ENCODE results near the gene MTMR3. TPM values are rescaled to one million over a fixed set of nuclear protein-coding genes. Genes with fewer than 3 reads are reported as not detected.

Gene MTMR3
- total RNA-seq, 1 donor from 2014 or later, result 41.0 TPM

DNA sequence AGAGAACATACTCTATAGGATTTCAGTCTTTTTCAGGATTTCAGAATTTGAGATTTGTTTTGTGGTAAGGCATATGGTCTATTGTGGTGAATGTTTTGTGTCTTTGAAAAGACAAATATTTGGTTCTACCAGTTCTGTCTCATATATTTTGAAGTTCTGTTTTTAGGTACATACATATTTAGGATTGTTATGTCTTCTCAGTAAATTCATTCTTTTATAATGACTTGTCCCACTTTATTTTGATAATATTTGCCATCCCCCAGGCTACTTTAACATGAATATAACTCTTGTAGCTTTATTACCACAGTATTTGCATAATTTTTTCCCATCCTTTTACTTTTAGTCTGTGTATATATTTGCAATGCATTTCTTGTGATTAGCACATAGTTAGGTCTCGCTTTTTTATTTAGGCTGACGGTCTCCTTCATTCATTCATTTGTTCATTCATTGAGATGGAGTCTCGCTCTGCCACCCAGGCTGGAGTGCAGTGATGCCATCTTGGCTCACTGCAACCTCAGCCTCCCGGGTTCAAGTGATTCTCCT is 32.1 kb downstream of the MTMR3 start:
- no peak overlapping the region for H2AFZ ChIP-seq (ENCODE audit: low read depth, low read length)
- H4K20me1 ChIP-seq (ENCODE audit: insufficient read depth, low read length), result peaks cover 28% of the 10 kb centered on the region
- no peaks in the 10 kb centered on the region for H3K36me3 ChIP-seq (ENCODE audit: insufficient read depth, low read length)
- Mint-ChIP-seq H3K4me3 (ENCODE audit: unreplicated experiment) (peak overlapping the region; percentile 30), H3K36me3 (ENCODE audit: low read depth, unreplicated experiment) (no peaks in the 10 kb centered on the region), H3K27ac (ENCODE audit: unreplicated experiment) (peak overlapping the region; percentile 96), H3K27me3 (ENCODE audit: low read depth, unreplicated experiment) (no peaks in the 10 kb centered on the region), H3K4me1 (ENCODE audit: low read depth, unreplicated experiment) (peaks cover 46% of the 10 kb centered on the region), H3K9me3 (ENCODE audit: unreplicated experiment) (no peaks in the 10 kb centered on the region)
- peak overlapping the region; percentile 89 for H3K27ac ChIP-seq (ENCODE audit: low read depth, low read length)
- FAIRE-seq, result no peak
- H3K4me2 ChIP-seq (ENCODE audit: low read length), result peak overlapping the region; percentile 76
- H3K4me1 ChIP-seq (ENCODE audit: insufficient read depth, low read length), result peaks cover 29% of the 10 kb centered on the region
- no peak overlapping the region for H3K4me3 ChIP-seq (ENCODE audit: insufficient read depth, low read depth, low read length)
- peak overlapping the region; percentile 64 for H3K9ac ChIP-seq (ENCODE audit: low read length)
- TF ChIP-seq, protein P1, sequence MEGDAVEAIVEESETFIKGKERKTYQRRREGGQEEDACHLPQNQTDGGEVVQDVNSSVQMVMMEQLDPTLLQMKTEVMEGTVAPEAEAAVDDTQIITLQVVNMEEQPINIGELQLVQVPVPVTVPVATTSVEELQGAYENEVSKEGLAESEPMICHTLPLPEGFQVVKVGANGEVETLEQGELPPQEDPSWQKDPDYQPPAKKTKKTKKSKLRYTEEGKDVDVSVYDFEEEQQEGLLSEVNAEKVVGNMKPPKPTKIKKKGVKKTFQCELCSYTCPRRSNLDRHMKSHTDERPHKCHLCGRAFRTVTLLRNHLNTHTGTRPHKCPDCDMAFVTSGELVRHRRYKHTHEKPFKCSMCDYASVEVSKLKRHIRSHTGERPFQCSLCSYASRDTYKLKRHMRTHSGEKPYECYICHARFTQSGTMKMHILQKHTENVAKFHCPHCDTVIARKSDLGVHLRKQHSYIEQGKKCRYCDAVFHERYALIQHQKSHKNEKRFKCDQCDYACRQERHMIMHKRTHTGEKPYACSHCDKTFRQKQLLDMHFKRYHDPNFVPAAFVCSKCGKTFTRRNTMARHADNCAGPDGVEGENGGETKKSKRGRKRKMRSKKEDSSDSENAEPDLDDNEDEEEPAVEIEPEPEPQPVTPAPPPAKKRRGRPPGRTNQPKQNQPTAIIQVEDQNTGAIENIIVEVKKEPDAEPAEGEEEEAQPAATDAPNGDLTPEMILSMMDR (IDR thresholded peaks at IDR 0.05; ENCODE audit: insufficient read depth, low read depth, low read length), result no peak
- TF ChIP-seq EZH2 (IDR thresholded peaks at IDR 0.05; ENCODE audit: insufficient read depth, low read length), result no peak
- H3K9me3 ChIP-seq (ENCODE audit: insufficient read depth, low read depth, low read length), result no peaks in the 10 kb centered on the region
- no peak for DNase-seq (ENCODE audit: low read depth)
- no peaks in the 10 kb centered on the region for H3K27me3 ChIP-seq (ENCODE audit: insufficient read depth, low read length)
- H3K79me2 ChIP-seq (ENCODE audit: insufficient read depth, low read length), result peaks cover 85% of the 10 kb centered on the region

DNA sequence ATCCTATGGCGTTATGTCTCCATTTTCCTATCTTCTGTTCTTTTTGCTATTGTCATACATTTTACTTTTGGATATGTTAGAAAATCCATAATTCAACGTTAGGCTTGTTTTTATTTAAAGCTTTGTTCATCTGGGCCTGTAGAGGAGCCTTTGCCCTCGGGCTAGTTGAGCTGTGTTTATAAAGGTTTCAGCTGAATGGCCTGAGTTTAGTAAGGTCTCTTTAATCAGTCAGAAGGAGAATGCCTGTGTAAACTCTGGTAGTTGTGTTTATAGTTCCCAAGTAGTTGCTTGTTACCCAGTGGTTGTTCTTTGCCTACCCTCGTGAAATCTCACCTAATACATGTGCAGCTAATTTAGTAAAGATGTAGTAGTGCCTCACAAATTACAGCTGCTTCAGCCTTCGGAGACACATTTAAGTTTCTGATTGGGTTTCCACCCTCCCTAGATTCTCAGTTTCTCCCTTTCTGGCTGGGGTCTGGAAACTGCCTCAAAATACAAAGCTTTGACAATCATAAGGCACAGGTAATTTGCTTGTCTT is 33.1 kb downstream of the MTMR3 start:
- Histone ChIP-seq H2AFZ (ENCODE audit: low read depth, low read length) (no peak overlapping the region), H3K9ac (ENCODE audit: low read length) (no peak overlapping the region), H4K20me1 (ENCODE audit: insufficient read depth, low read length) (peaks cover 30% of the 10 kb centered on the region), H3K9me3 (ENCODE audit: insufficient read depth, low read depth, low read length) (no peaks in the 10 kb centered on the region), H3K4me3 (ENCODE audit: insufficient read depth, low read depth, low read length) (no peak overlapping the region), H3K36me3 (ENCODE audit: insufficient read depth, low read length) (no peaks in the 10 kb centered on the region), H3K4me2 (ENCODE audit: low read length) (no peak overlapping the region), H3K27me3 (ENCODE audit: insufficient read depth, low read length) (no peaks in the 10 kb centered on the region), H3K27ac (ENCODE audit: low read depth, low read length) (no peak overlapping the region), H3K4me1 (ENCODE audit: insufficient read depth, low read length) (peaks cover 29% of the 10 kb centered on the region), H3K79me2 (ENCODE audit: insufficient read depth, low read length) (peaks cover 85% of the 10 kb centered on the region)
- peak overlapping the region; percentile 34 for H3K4me3 Mint-ChIP-seq (ENCODE audit: unreplicated experiment)
- H3K36me3 Mint-ChIP-seq (ENCODE audit: low read depth, unreplicated experiment), result peaks cover 2% of the 10 kb centered on the region
- no peaks in the 10 kb centered on the region for H3K9me3 Mint-ChIP-seq (ENCODE audit: unreplicated experiment)
- DNase-seq (ENCODE audit: low read depth), result no peak
- H3K27me3 Mint-ChIP-seq (ENCODE audit: low read depth, unreplicated experiment), result no peaks in the 10 kb centered on the region
- FAIRE-seq, result no peak
- TF ChIP-seq EZH2 (IDR thresholded peaks at IDR 0.05; ENCODE audit: insufficient read depth, low read length), result no peak
- TF ChIP-seq, protein P1 (IDR thresholded peaks at IDR 0.05; ENCODE audit: insufficient read depth, low read depth, low read length), result no peak
- peaks cover 53% of the 10 kb centered on the region for H3K4me1 Mint-ChIP-seq (ENCODE audit: low read depth, unreplicated experiment)
- no peak overlapping the region for H3K27ac Mint-ChIP-seq (ENCODE audit: unreplicated experiment)
